H9 (cell line): Measurements from ENCODE around the gene EIF6. TPM values are rescaled to one million over a fixed set of nuclear protein-coding genes. Genes with fewer than 3 reads are reported as not detected.

Experiments
- DNase-seq: peaks from one replicate; pipeline ENCODE4 v3.0.0-alpha.2; 2017
- H2AFZ ChIP-seq: one replicate; pipeline ENCODE4 v1.6.1; 2013; ENCODE audit warnings: mild to moderate bottlenecking, low read length, control low read depth, moderate library complexity
- H2AK5ac ChIP-seq: 2 replicates; pipeline ENCODE4 v1.6.1; 2013; ENCODE audit warnings: low read length, control low read depth, mixed read lengths; ENCODE audit not compliant: insufficient read length
- H2BK120ac ChIP-seq: one replicate; pipeline ENCODE4 v1.6.1; 2013; ENCODE audit warnings: low read depth, mild to moderate bottlenecking, low read length, control low read depth, inconsistent platforms; ENCODE audit not compliant: poor library complexity, severe bottlenecking
- H2BK12ac ChIP-seq: 2 replicates; pipeline ENCODE4 v1.6.1; 2013; ENCODE audit warnings: low read length, control low read depth, mixed read lengths, low read depth; ENCODE audit not compliant: insufficient read length
- H2BK15ac ChIP-seq: 2 replicates; pipeline ENCODE4 v1.6.1; 2013; ENCODE audit warnings: low read depth, low read length, control low read depth
- H2BK20ac ChIP-seq: one replicate; pipeline ENCODE4 v1.6.1; 2013; ENCODE audit warnings: low read depth, mild to moderate bottlenecking, low read length, control low read depth, inconsistent platforms; ENCODE audit not compliant: poor library complexity, severe bottlenecking
- H2BK5ac ChIP-seq: 2 replicates; pipeline ENCODE4 v1.6.1; 2013; ENCODE audit warnings: low read length, control low read depth, mixed read lengths; ENCODE audit not compliant: insufficient read length
- H3K14ac ChIP-seq: 2 replicates; pipeline ENCODE4 v1.6.1; 2013; ENCODE audit warnings: low read length, control low read depth; ENCODE audit not compliant: insufficient read depth
- H3K18ac ChIP-seq: 2 replicates; pipeline ENCODE4 v1.6.1; 2013; ENCODE audit warnings: low read depth, mild to moderate bottlenecking, mixed read lengths, low read length, control low read depth; ENCODE audit not compliant: insufficient read length
- H3K23ac ChIP-seq: 2 replicates; pipeline ENCODE4 v1.6.1; 2013; ENCODE audit warnings: low read length, control low read depth, mixed read lengths, low read depth; ENCODE audit not compliant: insufficient read length
- H3K23me2 ChIP-seq: 2 replicates; pipeline ENCODE4 v1.6.1; 2013; ENCODE audit warnings: low read depth, mild to moderate bottlenecking, mixed read lengths, low read length, control low read depth; ENCODE audit not compliant: insufficient read length, poor library complexity, severe bottlenecking
- H3K27ac ChIP-seq: 2 replicates; pipeline ENCODE4 v1.5.1; 2013; ENCODE audit warnings: low read length, control low read depth, mixed read lengths, low read depth; ENCODE audit not compliant: insufficient read length
- H3K27me3 ChIP-seq: 2 replicates; pipeline ENCODE4 v1.6.1; 2013; ENCODE audit warnings: low read length, control low read depth, inconsistent platforms; ENCODE audit not compliant: insufficient read depth
- H3K4ac ChIP-seq: 2 replicates; pipeline ENCODE4 v1.6.1; 2013; ENCODE audit warnings: low read depth, mild to moderate bottlenecking, control low read depth, inconsistent platforms, low read length, moderate library complexity
- H3K4me1 ChIP-seq: 2 replicates; pipeline ENCODE4 v1.6.1; 2013; ENCODE audit warnings: low read length, control low read depth, inconsistent platforms; ENCODE audit not compliant: insufficient read depth
- H3K4me2 ChIP-seq: 2 replicates; pipeline ENCODE4 v1.6.1; 2013; ENCODE audit warnings: low read length, control low read depth, mixed read lengths; ENCODE audit not compliant: insufficient read length, insufficient read depth
- H3K56ac ChIP-seq: 2 replicates; pipeline ENCODE4 v1.6.1; 2013; ENCODE audit warnings: low read depth, mild to moderate bottlenecking, mixed read lengths, low read length, control low read depth; ENCODE audit not compliant: insufficient read length
- H3K79me1 ChIP-seq: 2 replicates; pipeline ENCODE4 v1.6.1; 2013; ENCODE audit warnings: low read depth, mild to moderate bottlenecking, moderate library complexity, low read length, control low read depth, inconsistent platforms; ENCODE audit not compliant: insufficient read depth, poor library complexity, severe bottlenecking
- H3K79me2 ChIP-seq: 2 replicates; pipeline ENCODE4 v1.6.1; 2013; ENCODE audit warnings: low read length, control low read depth, inconsistent platforms; ENCODE audit not compliant: insufficient read depth
- H3K9ac ChIP-seq: 2 replicates; pipeline ENCODE4 v1.6.1; 2013; ENCODE audit warnings: low read length, control low read depth, mixed read lengths; ENCODE audit not compliant: insufficient read length; ENCODE audit errors: extremely low read depth
- H3K9me3 ChIP-seq: one replicate; pipeline ENCODE4 v1.6.1; 2013; ENCODE audit warnings: low read depth, low read length, inconsistent platforms; ENCODE audit not compliant: control insufficient read depth
- H3T11ph ChIP-seq: one replicate; pipeline ENCODE4 v1.6.1; 2013; ENCODE audit warnings: mild to moderate bottlenecking, low read length, control low read depth, inconsistent platforms
- H4K20me1 ChIP-seq: one replicate; pipeline ENCODE4 v1.6.1; 2013; ENCODE audit not compliant: control insufficient read depth, insufficient read length, insufficient read depth
- H4K5ac ChIP-seq: 2 replicates; pipeline ENCODE4 v1.6.1; 2013; ENCODE audit warnings: low read depth, mild to moderate bottlenecking, mixed read lengths, low read length, control low read depth; ENCODE audit not compliant: insufficient read length
- H4K8ac ChIP-seq: replicated peaks from 2 replicates; pipeline ENCODE4 v1.6.1; 2013; ENCODE audit warnings: low read length, control low read depth, mixed read lengths, low read depth; ENCODE audit not compliant: insufficient read length
- H4K91ac ChIP-seq: 2 replicates; pipeline ENCODE4 v1.6.1; 2013; ENCODE audit warnings: low read depth, mild to moderate bottlenecking, moderate library complexity, mixed read lengths, low read length, control low read depth; ENCODE audit not compliant: insufficient read length
- H3K27ac Mint-ChIP-seq, 3 experiments: 2 replicates in 2 of 3; 3 replicates in 1 of 3; pipeline ENCODE4 v1.8.0; 2020 to 2021; ENCODE audit warnings: mixed read lengths in 3 of 3, mild to moderate bottlenecking in 1 of 3, moderate library complexity in 1 of 3
- H3K27me3 Mint-ChIP-seq: 2 replicates; pipeline ENCODE4 v1.8.0; 2021; ENCODE audit warnings: low read depth, mild to moderate bottlenecking, moderate library complexity, mixed read lengths
- H3K36me3 Mint-ChIP-seq, 3 experiments: 2 replicates in 2 of 3; 3 replicates in 1 of 3; pipeline ENCODE4 v1.8.0; 2020 to 2021; ENCODE audit warnings: low read depth in 3 of 3, mixed read lengths in 3 of 3; ENCODE audit not compliant: insufficient read depth in 1 of 3
- H3K4me1 Mint-ChIP-seq, 2 experiments: 2 replicates each; pipeline ENCODE4 v1.8.0; 2020; ENCODE audit warnings: mixed read lengths in 2 of 2
- H3K4me3 Mint-ChIP-seq, 2 experiments: 2 replicates in 1 of 2; 3 replicates in 1 of 2; pipeline ENCODE4 v1.8.0; 2020 to 2021; ENCODE audit warnings: mild to moderate bottlenecking in 2 of 2, mixed read lengths in 2 of 2, moderate library complexity in 1 of 2
- H3K9me3 Mint-ChIP-seq, 2 experiments: 2 replicates in 1 of 2; 3 replicates in 1 of 2; pipeline ENCODE4 v1.8.0; 2020; ENCODE audit warnings: mild to moderate bottlenecking in 2 of 2, mixed read lengths in 2 of 2, moderate library complexity in 1 of 2
- CTCF ChIP-seq: fragments of 200-600 bp; sonication (generic); conservative IDR thresholded peaks from 3 replicates; pipeline ENCODE4 v1.8.0; 2021; ENCODE audit warnings: antibody characterized with exemption, mild to moderate bottlenecking
- WGBS: extraction: QIAGEN DNeasy Blood & Tissue Kit; methylation state at CpG from one replicate; pipeline ENCODE4 v1.1.7; 2013; ENCODE audit warnings: missing lambda C conversion rate, low lambda C conversion rate, mixed read lengths; ENCODE audit not compliant: insufficient read length; ENCODE audit errors: extremely low coverage; 5-methylcytosine and 5-hydroxymethylcytosine counted together
- total RNA-seq: library from RNA; stranded (reverse); gene quantifications from 2 replicates; pipeline ENCODE4 v1.2.1, GENCODE V29; 2021

The EIF6 gene
- total RNA-seq, 1 experiment from 2014 or later, result 150 TPM

- Histone ChIP-seq H2BK20ac (no peak within 1 kb of the TSS), H3K79me2 (no peaks in the 10 kb centered on the region)
- H3K27ac Mint-ChIP-seq, result peak within 1 kb of the TSS; percentile 90 to 98 (median 90)
Observed at GRCh38 chr20:35277531-35278395, 6.8 kb downstream of the EIF6 start, which contains the start of gene MMP24OS. TSS of gene MMP24OS (minus strand) at chr20:35278122. CDS start at chr20:35277929, 193 bp downstream.

More at GRCh38 chr20:35277531-35278395, 6.8 kb downstream of the EIF6 start, which contains the start of gene MMP24OS:
- no peak for TF ChIP-seq CTCF
- no peak within 1 kb of the TSS for H4K8ac ChIP-seq
- no peak within 1 kb of the TSS for H2AK5ac ChIP-seq
- H2BK15ac ChIP-seq, result no peak within 1 kb of the TSS
- peak within 1 kb of the TSS; percentile 90 to 94 for H3K4me3 Mint-ChIP-seq
- H3K27me3 ChIP-seq, result no peaks in the 10 kb centered on the region
- H3K4me1 Mint-ChIP-seq, result peaks cover 15 to 24% of the 10 kb centered on the region in 2 experiments
- no peak within 1 kb of the TSS for H4K5ac ChIP-seq
- H3K23me2 ChIP-seq, result peaks cover 7% of the 10 kb centered on the region
- peak within 1 kb of the TSS; percentile 69 for H3K9ac ChIP-seq
- peaks cover 26 to 56% (median 52%) of the 10 kb centered on the region in 3 experiments for H3K36me3 Mint-ChIP-seq
- no CpG with 5 or more reads among the region's 76 CpGs for WGBS
- no peak within 1 kb of the TSS for H2AFZ ChIP-seq
- no peak within 1 kb of the TSS for H4K91ac ChIP-seq
- H2BK12ac ChIP-seq, result no peak within 1 kb of the TSS
- peak within 1 kb of the TSS; percentile 69 for H3K14ac ChIP-seq
- peak within 1 kb of the TSS; percentile 71 for H3K4me2 ChIP-seq
- H3K4me1 ChIP-seq, result no peaks in the 10 kb centered on the region; the same call in 1 of the 2 replicates
- H3K9me3 Mint-ChIP-seq, result no peaks in the 10 kb centered on the region; a peak in 2 of 5 replicates
- no peak within 1 kb of the TSS for H3K56ac ChIP-seq
- DNase-seq, result peak; percentile 94
- no peak within 1 kb of the TSS for H3K4ac ChIP-seq
- H3K9me3 ChIP-seq, result no peaks in the 10 kb centered on the region
- H3K27ac ChIP-seq, result no peak within 1 kb of the TSS
- H2BK5ac ChIP-seq, result no peak within 1 kb of the TSS
- no peaks in the 10 kb centered on the region; the same call in 1 of the 2 replicates for H3K27me3 Mint-ChIP-seq
- no peaks in the 10 kb centered on the region for H3K79me1 ChIP-seq
- no peak within 1 kb of the TSS for H3K23ac ChIP-seq
- no peak within 1 kb of the TSS for H3T11ph ChIP-seq
- H4K20me1 ChIP-seq, result no peaks in the 10 kb centered on the region
- H2BK120ac ChIP-seq, result no peak within 1 kb of the TSS
- peak within 1 kb of the TSS; percentile 83 for H3K18ac ChIP-seq
